Heart left ventricle (tissue), 16 donors: ENCODE data around the gene KMT5B. TPM values are rescaled to one million over a fixed set of nuclear protein-coding genes. Genes with fewer than 3 reads are reported as not detected.

Experiments used
- ATAC-seq, 4 donors: fragments of 200-7000 bp; cut with Tn5 transposase; one replicate each; pipeline ENCODE4 v1.9.1; 2020 to 2022; ENCODE audit warnings: moderate library complexity in 4 of 4, mild to moderate bottlenecking in 3 of 4, moderate number of reproducible peaks in 1 of 4
- DNase-seq, 5 donors: peaks; one replicate each; pipeline ENCODE4 v3.0.0-alpha.2; 2020
- H3K27ac ChIP-seq, 12 donors: fragments of 200-600 bp; sonication (generic) in 4 of 12; one replicate each; pipeline versions ENCODE4 v1.5.0 to v1.8.0; 2016 to 2022; ENCODE audit warnings: mild to moderate bottlenecking in 2 of 12
- H3K27me3 ChIP-seq, 9 donors: fragments of 200-600 bp; sonication (generic) in 2 of 9; one replicate each; pipeline versions ENCODE4 v1.5.1 to v1.8.0; 2016 to 2022; ENCODE audit warnings: mild to moderate bottlenecking in 3 of 9
- H3K36me3 ChIP-seq, 9 donors: fragments of 200-600 bp; sonication (generic) in 2 of 9; one replicate each; pipeline versions ENCODE4 v1.5.0 to v1.8.0; 2018 to 2022; ENCODE audit warnings: mild to moderate bottlenecking in 2 of 9
- H3K4me1 ChIP-seq, 12 donors: fragments of 200-600 bp; sonication (generic) in 4 of 12; one replicate each; pipeline versions ENCODE4 v1.5.0 to v1.8.0; 2016 to 2022; ENCODE audit warnings: mild to moderate bottlenecking in 3 of 12
- H3K4me3 ChIP-seq, 12 donors: fragments of 200-600 bp; sonication (generic) in 4 of 12; one replicate each; pipeline versions ENCODE4 v1.5.0 to v1.8.0; 2017 to 2022; ENCODE audit warnings: mild to moderate bottlenecking in 9 of 12, moderate library complexity in 4 of 12
- H3K9me3 ChIP-seq, 12 donors: fragments of 200-600 bp; sonication (generic) in 4 of 12; one replicate each; pipeline versions ENCODE4 v1.5.0 to v1.8.0; 2016 to 2022; ENCODE audit warnings: mild to moderate bottlenecking in 1 of 12
- POLR2A ChIP-seq, 2 donors: fragments of 450-650 bp; IDR thresholded peaks; one replicate each; pipeline ENCODE4 v1.6.1; 2017; ENCODE audit warnings: antibody characterized with exemption in 2 of 2, mild to moderate bottlenecking in 2 of 2, moderate library complexity in 2 of 2
- WGBS, 4 donors: extraction: QIAGEN DNeasy Blood & Tissue Kit in 2 of 4; methylation state at CpG; one replicate each; pipeline versions ENCODE4 v1.1.5 to v1.1.7; 2013 to 2018; 5-methylcytosine and 5-hydroxymethylcytosine counted together
- intact Hi-C, 10 donors: fragments of 100-400 bp; cut with DNase I; formaldehyde crosslinking; loops; one replicate each; pipeline versions ENCODE4 v1.11.1 to v1.14.2; 2022
- polyA plus RNA-seq, 2 donors: library from polyadenylated mRNA; stranded (reverse); fragments of 200-250 nt; gene quantifications; one replicate each; pipeline ENCODE4 v1.2.3, GENCODE V29; 2013
- total RNA-seq, 9 donors: library from RNA; depleted of rRNA in 2 of 9; stranded (reverse); fragments of >200 nt in 2 of 9; fragmentation: NEBNext Ultra II Directional in 3 of 9; extraction: Animal tissue kit (Norgen Biotek cat#: 25700) in 3 of 9; gene quantifications; one replicate each; pipeline versions ENCODE4 v1.1.0 to v1.2.4, GENCODE V29; 2016 to 2023
- TF ChIP-seq, protein P1 (sequence below), 12 donors: fragments of 200-600 bp; sonication (generic) in 4 of 12; IDR thresholded peaks; one replicate each; pipeline versions ENCODE4 v1.5.0 to v1.8.0; 2018 to 2022; ENCODE audit warnings: antibody characterized with exemption in 12 of 12, mild to moderate bottlenecking in 5 of 12
- donor health status: ischemic (EF 13 %, LVEDD 7.1; RV severe dilation, severe dysfunction).
- donor health status: healthy with polysubstance abuse.
- donor health status: DM: no; HTN: yes; CAD: no.
- donor health status: DM: no; HTN: no; CAD: no.
- donor health status: ischemic (EF 25% LVEDD 6.9; RV normal size, moderate dysfunction).
- donor health status: ischemic (EF 25% LVEDD 5.7; RV mildly dilated, moderate dysfunction).
- donor health status: healthy.
- donor health status: DM: yes; HTN: yes; CAD: no.
- donor health status: ischemic (EF 35%, LVEDD 5.7; RV mildly dilated, moderate dysfunction).
- donor health status: nonischemic (EF 11% LVEDD 7.7; RV severe dilation, severe dysfunction).
- donor health status: DM: yes; HTN: yes; CAD: no.
- donor health status: PGD.
- donor health status: ischemic (EF 29% LVEDD 5.4; RV normal size, mild dysfunction).
- donor health status: nonischemic (EF 23%, LVEDD 6.1; RV moderate dilation, normal function).

The KMT5B gene
- total and polyA plus RNA-seq, 11 donors: 15.5 to 37.0 (median 26.5) TPM

- Histone ChIP-seq H3K36me3 (peaks cover 0 to 52% (median 45%) of the 10 kb centered on the region in 9 donors), H3K27me3 (no peaks in the 10 kb centered on the region), H3K4me3 (no peak overlapping the region), H3K27ac (no peak overlapping the region), H3K9me3 (no peaks in the 10 kb centered on the region), H3K4me1 (peaks cover 0 to 24% (median 9%) of the 10 kb centered on the region in 12 donors)
- ATAC-seq: no peak
- intact Hi-C loops: no loop called here
- no peak for TF ChIP-seq POLR2A (IDR thresholded peaks at IDR 0.05)
- TF ChIP-seq, protein P1, sequence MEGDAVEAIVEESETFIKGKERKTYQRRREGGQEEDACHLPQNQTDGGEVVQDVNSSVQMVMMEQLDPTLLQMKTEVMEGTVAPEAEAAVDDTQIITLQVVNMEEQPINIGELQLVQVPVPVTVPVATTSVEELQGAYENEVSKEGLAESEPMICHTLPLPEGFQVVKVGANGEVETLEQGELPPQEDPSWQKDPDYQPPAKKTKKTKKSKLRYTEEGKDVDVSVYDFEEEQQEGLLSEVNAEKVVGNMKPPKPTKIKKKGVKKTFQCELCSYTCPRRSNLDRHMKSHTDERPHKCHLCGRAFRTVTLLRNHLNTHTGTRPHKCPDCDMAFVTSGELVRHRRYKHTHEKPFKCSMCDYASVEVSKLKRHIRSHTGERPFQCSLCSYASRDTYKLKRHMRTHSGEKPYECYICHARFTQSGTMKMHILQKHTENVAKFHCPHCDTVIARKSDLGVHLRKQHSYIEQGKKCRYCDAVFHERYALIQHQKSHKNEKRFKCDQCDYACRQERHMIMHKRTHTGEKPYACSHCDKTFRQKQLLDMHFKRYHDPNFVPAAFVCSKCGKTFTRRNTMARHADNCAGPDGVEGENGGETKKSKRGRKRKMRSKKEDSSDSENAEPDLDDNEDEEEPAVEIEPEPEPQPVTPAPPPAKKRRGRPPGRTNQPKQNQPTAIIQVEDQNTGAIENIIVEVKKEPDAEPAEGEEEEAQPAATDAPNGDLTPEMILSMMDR (IDR thresholded peaks at IDR 0.05): no peak
- no peak for DNase-seq
- 94 to 96% (median 95%) methylated on average over 6 of the region's 6 CpGs for WGBS, 4 donors
Measured at GRCh38 chr11:68260484-68260883, 47.4 kb upstream of the KMT5B start.

- peaks cover 0 to 42% (median 37%) of the 10 kb centered on the region in 9 donors for H3K36me3 ChIP-seq
- 86 to 92% (median 90%) methylated on average over 15 of the region's 15 CpGs for WGBS, 4 donors
- DNase-seq (no peak), ATAC-seq (no peak)
- no peak for TF ChIP-seq POLR2A (IDR thresholded peaks at IDR 0.05)
- TF ChIP-seq, protein P1 (IDR thresholded peaks at IDR 0.05): no peak
- no peak overlapping the region for H3K27ac ChIP-seq
- peaks cover 0 to 24% (median 9%) of the 10 kb centered on the region in 12 donors for H3K4me1 ChIP-seq
- no peaks in the 10 kb centered on the region for H3K27me3 ChIP-seq
- intact Hi-C loops: loop anchor here in 7 of 10 donors (2.0 to 5.0 kb wide), 5 partner anchors 37 to 188 kb away; no protein-coding TSS in a partner anchor
- H3K4me3 ChIP-seq: no peak overlapping the region
- H3K9me3 ChIP-seq: no peaks in the 10 kb centered on the region
Measured at GRCh38 chr11:68259122-68259959, 46.2 kb upstream of the KMT5B start.

GRCh38 chr11:68258363-68258765 is 45.3 kb upstream of the KMT5B start:
- 89 to 94% (median 91%) methylated on average over 12 to 13 of the region's 13 CpGs for WGBS, 4 donors
- DNase-seq: no peak

More at GRCh38 chr11:68258363-68258765, 45.3 kb upstream of the KMT5B start:
- peaks cover 0 to 24% (median 9%) of the 10 kb centered on the region in 12 donors for H3K4me1 ChIP-seq
- no peak overlapping the region for H3K27ac ChIP-seq
- no peak for ATAC-seq
- no peaks in the 10 kb centered on the region for H3K27me3 ChIP-seq
- peaks cover 0 to 34% (median 29%) of the 10 kb centered on the region in 9 donors for H3K36me3 ChIP-seq
- no peak overlapping the region for H3K4me3 ChIP-seq
- TF ChIP-seq POLR2A (IDR thresholded peaks at IDR 0.05): no peak
- TF ChIP-seq, protein P1 (IDR thresholded peaks at IDR 0.05): no peak
- intact Hi-C loops: loop anchor here in 7 of 10 donors (2.0 to 5.0 kb wide), 5 partner anchors 38 to 189 kb away; no protein-coding TSS in a partner anchor
- no peaks in the 10 kb centered on the region for H3K9me3 ChIP-seq
